HepG2 (cell line): ENCODE results near the gene TOX4. TPM values are rescaled to one million over a fixed set of nuclear protein-coding genes. Genes with fewer than 3 reads are reported as not detected.

Experiments used
- ARNT ChIP-seq: fragments of 450-650 bp; IDR thresholded peaks from 2 replicates; pipeline ENCODE4 v1.6.1; 2017
- FOXP4 ChIP-seq: sonication (generic); formaldehyde crosslinking; IDR thresholded peaks from 2 replicates; pipeline ENCODE4 v1.4.0; 2020; ENCODE audit warnings: missing genetic modification reagents
- HDAC2 ChIP-seq: sonication (generic); formaldehyde crosslinking; IDR thresholded peaks from 2 replicates; pipeline ENCODE4 v1.4.0; 2020; ENCODE audit warnings: missing genetic modification reagents
- IKZF1 ChIP-seq: fragments of 450-650 bp; IDR thresholded peaks from 2 replicates; pipeline ENCODE4 v1.7.1; 2016
- MAX ChIP-seq: IDR thresholded peaks from 2 replicates; pipeline ENCODE4 v1.6.1; 2012; ENCODE audit warnings: inconsistent platforms
- PHF8 ChIP-seq: sonication (generic); formaldehyde crosslinking; IDR thresholded peaks from 2 replicates; pipeline ENCODE4 v1.5.0; 2020; ENCODE audit warnings: missing genetic modification reagents
- SALL1 ChIP-seq: sonication (generic); formaldehyde crosslinking; IDR thresholded peaks from 2 replicates; pipeline ENCODE4 v1.8.0; 2022; ENCODE audit warnings: mild to moderate bottlenecking, missing genetic modification reagents
- SIX4 ChIP-seq: sonication (generic); formaldehyde crosslinking; IDR thresholded peaks from 2 replicates; pipeline ENCODE4 v1.4.0; 2020; ENCODE audit warnings: missing genetic modification reagents
- SNAI1 ChIP-seq: sonication (generic); formaldehyde crosslinking; IDR thresholded peaks from 2 replicates; pipeline ENCODE4 v1.5.0; 2020; ENCODE audit warnings: mild to moderate bottlenecking, missing genetic modification reagents, borderline replicate concordance
- SP5 ChIP-seq: IDR thresholded peaks from 2 replicates; pipeline ENCODE4 v1.6.1; 2016; ENCODE audit warnings: low read depth, borderline replicate concordance
- SRSF1 ChIP-seq: fragments of 200-400 bp; formaldehyde crosslinking; optimal IDR thresholded peaks from 2 replicates; pipeline ENCODE3; 2017; ENCODE audit warnings: mild to moderate bottlenecking, low read depth, low read length, moderate library complexity
- TAF15 ChIP-seq: fragments of 200-400 bp; formaldehyde crosslinking; IDR thresholded peaks from one replicate; pipeline ENCODE4 v1.6.1; 2018; ENCODE audit warnings: mild to moderate bottlenecking, low read depth, low read length; ENCODE audit not compliant: poor library complexity, severe bottlenecking
- TBX3 ChIP-seq: fragments of 450-650 bp; IDR thresholded peaks from 2 replicates; pipeline ENCODE4 v1.6.1; 2017; ENCODE audit warnings: antibody characterized with exemption, mild to moderate bottlenecking, inconsistent platforms, borderline replicate concordance
- ZBTB20 ChIP-seq: sonication (generic); formaldehyde crosslinking; IDR thresholded peaks from 2 replicates; pipeline ENCODE4 v1.8.1; 2023; ENCODE audit warnings: missing genetic modification reagents, low read depth, mild to moderate bottlenecking, borderline replicate concordance
- ZHX1 ChIP-seq: sonication (generic); formaldehyde crosslinking; IDR thresholded peaks from 2 replicates; pipeline ENCODE4 v1.8.1; 2022; ENCODE audit warnings: low read depth, mild to moderate bottlenecking, missing genetic modification reagents
- ZNF234 ChIP-seq: sonication (generic); formaldehyde crosslinking; conservative IDR thresholded peaks from 2 replicates; pipeline ENCODE4 v1.5.1; 2020; ENCODE audit warnings: mild to moderate bottlenecking, missing genetic modification reagents
- ZNF414 ChIP-seq: sonication (generic); formaldehyde crosslinking; IDR thresholded peaks from 2 replicates; pipeline ENCODE4 v1.5.0; 2020; ENCODE audit warnings: missing genetic modification reagents
- ZNF430 ChIP-seq: sonication (generic); formaldehyde crosslinking; IDR thresholded peaks from 2 replicates; pipeline ENCODE4 v1.9.0; 2021; ENCODE audit warnings: mild to moderate bottlenecking, missing genetic modification reagents
- ZNF501 ChIP-seq: sonication (generic); formaldehyde crosslinking; IDR thresholded peaks from 2 replicates; pipeline ENCODE4 v1.5.1; 2020; ENCODE audit warnings: mild to moderate bottlenecking, moderate library complexity, missing genetic modification reagents
- ZNF607 ChIP-seq: sonication (generic); formaldehyde crosslinking; IDR thresholded peaks from 2 replicates; pipeline ENCODE4 v1.5.1; 2020; ENCODE audit warnings: missing genetic modification reagents, mild to moderate bottlenecking, borderline replicate concordance
- ZNF672 ChIP-seq: sonication (generic); formaldehyde crosslinking; IDR thresholded peaks from 2 replicates; pipeline ENCODE4 v1.8.1; 2022; ENCODE audit warnings: missing genetic modification reagents
- ZNF878 ChIP-seq: sonication (generic); formaldehyde crosslinking; IDR thresholded peaks from 2 replicates; pipeline ENCODE4 v1.8.1; 2023; ENCODE audit warnings: mild to moderate bottlenecking, missing genetic modification reagents, moderate library complexity
- ZSCAN22 ChIP-seq: sonication (generic); formaldehyde crosslinking; IDR thresholded peaks from 2 replicates; pipeline ENCODE4 v1.4.0; 2020; ENCODE audit warnings: mild to moderate bottlenecking, missing genetic modification reagents
- polyA plus RNA-seq, 8 experiments: library from polyadenylated mRNA; depleted of rRNA in 3 of 8; stranded (reverse) in 7 of 8; unstranded in 1 of 8; fragments of >200 nt; fragmentation: Illumina TruSeq in 4 of 8; extraction: Trizol in 4 of 8; gene quantifications; 2 replicates each; pipeline versions ENCODE4 v1.2.1 to v1.2.3, GENCODE V29; 2011 to 2016; ENCODE audit warnings: low read depth in 4 of 8, missing spikeins in 1 of 8, mixed read lengths in 1 of 8; ENCODE audit not compliant: insufficient read depth in 1 of 8
- total RNA-seq, 5 experiments: library from RNA; depleted of rRNA; stranded (reverse); fragments of >200 nt; fragmentation: Illumina TruSeq; extraction: Trizol; gene quantifications; 2 replicates each; pipeline ENCODE4 v1.2.3, GENCODE V29; 2016; ENCODE audit warnings: low read depth in 1 of 5

The TOX4 gene
- total and polyA plus RNA-seq, 2 of the 13 experiments (the other 11 are each of a cell fraction or from before 2014, with no cell fraction given), result 71.8 to 163 TPM

GRCh38 chr14:21525962-21526671, 49.1 kb downstream of the TOX4 start, which contains the start of gene SALL2 (continued):
- TF ChIP-seq FOXP4 (CRISPR knock-in tag), result peak; percentile 56; the same call in 1 of the 2 replicates
- no peak for TF ChIP-seq IKZF1
- TF ChIP-seq ZNF414 (CRISPR knock-in tag), result no peak
- no peak for TF ChIP-seq TBX3
- no peak for TF ChIP-seq ZNF234 (CRISPR knock-in tag)
- TF ChIP-seq SNAI1 (CRISPR knock-in tag), result no peak
- no peak; the same call in 1 of the 2 replicates for TF ChIP-seq HDAC2 (CRISPR knock-in tag)
- TF ChIP-seq SP5 (CRISPR knock-in tag), result peak; percentile 87
- TF ChIP-seq ZNF607 (CRISPR knock-in tag), result 0 out of 2 replicates have a peak, but pooled peaks have one; percentile 23
- TF ChIP-seq TAF15, result peak; percentile 58
- peak; percentile 58 for TF ChIP-seq SALL1
- peak; percentile 55; the same call in 1 of the 2 replicates for TF ChIP-seq PHF8 (CRISPR knock-in tag)
- no peak for TF ChIP-seq ZNF672 (CRISPR knock-in tag)
- no peak for TF ChIP-seq SIX4 (CRISPR knock-in tag)
- TF ChIP-seq ZBTB20 (CRISPR knock-in tag), result no peak
- no peak for TF ChIP-seq ZSCAN22 (CRISPR knock-in tag)
- TF ChIP-seq ZNF501, result no peak
- no peak; the same call in 1 of the 2 replicates for TF ChIP-seq ZNF430 (CRISPR knock-in tag)
- TF ChIP-seq ZHX1, result no peak
- TF ChIP-seq ZNF878 (CRISPR knock-in tag), result no peak
- TF ChIP-seq ARNT, result no peak
- TF ChIP-seq MAX, result peak; percentile 61; the same call in 1 of the 2 replicates
- peak; percentile 32 for TF ChIP-seq SRSF1
